HepG2 (cell line): Measurements from ENCODE around the gene ZNF519.

Experiments used
- BRCA1 ChIP-seq: sonication (generic); formaldehyde crosslinking; IDR thresholded peaks from 2 replicates; pipeline ENCODE4 v1.4.0; 2020; ENCODE audit warnings: missing genetic modification reagents
- JUN ChIP-seq: sonication (generic); formaldehyde crosslinking; IDR thresholded peaks from 2 replicates; pipeline ENCODE4 v1.4.0; 2020; ENCODE audit warnings: mild to moderate bottlenecking, missing genetic modification reagents
- RNF2 ChIP-seq: fragments of 450-650 bp; conservative IDR thresholded peaks from 2 replicates; pipeline ENCODE4 v1.6.1; 2016; ENCODE audit warnings: low read depth
- SIN3A ChIP-seq: IDR thresholded peaks from 2 replicates; pipeline ENCODE4 v1.6.1; 2011; ENCODE audit warnings: low read depth, mild to moderate bottlenecking, control low read depth, low read length, borderline replicate concordance
- SRF ChIP-seq: IDR thresholded peaks from 2 replicates; pipeline ENCODE4 v1.6.1; 2011; ENCODE audit warnings: mild to moderate bottlenecking, low read depth, low read length, moderate library complexity
- TMF1 ChIP-seq: sonication (generic); formaldehyde crosslinking; IDR thresholded peaks from 2 replicates; pipeline ENCODE4 v1.8.1; 2022; ENCODE audit warnings: low read depth, missing genetic modification reagents
- ZFP41 ChIP-seq: sonication (generic); formaldehyde crosslinking; IDR thresholded peaks from 2 replicates; pipeline ENCODE4 v1.4.0; 2020; ENCODE audit warnings: mild to moderate bottlenecking, missing genetic modification reagents, borderline replicate concordance
- TF ChIP-seq, protein P1 (sequence below): sonication (generic); formaldehyde crosslinking; IDR thresholded peaks from 2 replicates; pipeline ENCODE4 v1.5.0; 2020; ENCODE audit warnings: mild to moderate bottlenecking, missing genetic modification reagents, moderate library complexity
- TF ChIP-seq, protein P2 (sequence below), 2 experiments: sonication (generic) in 1 of 2; formaldehyde crosslinking in 1 of 2; IDR thresholded peaks; 2 replicates each; pipeline versions ENCODE4 v1.5.1 to v1.6.1; 2011 to 2020; ENCODE audit warnings: borderline replicate concordance in 1 of 2, low read depth in 1 of 2, low read length in 1 of 2, mild to moderate bottlenecking in 1 of 2, missing genetic modification reagents in 1 of 2, moderate library complexity in 1 of 2

DNA sequence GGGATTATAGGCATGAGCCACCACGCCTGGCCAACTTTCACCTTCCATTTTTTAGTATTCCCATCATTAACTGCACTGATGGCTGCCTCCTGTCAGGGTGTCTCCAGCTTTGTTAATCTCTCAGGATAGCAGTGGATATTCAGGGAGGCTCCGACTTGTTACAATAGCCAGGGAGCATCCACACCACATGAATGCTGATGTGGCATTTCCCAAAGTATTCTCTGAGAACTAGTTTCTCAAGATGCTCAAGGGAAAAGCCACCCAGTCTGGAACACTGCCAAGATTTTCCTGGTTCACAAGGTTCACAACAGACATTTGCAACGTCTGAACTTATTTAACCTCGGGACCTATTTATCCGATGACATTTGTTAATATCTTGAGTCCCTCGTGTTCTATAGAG lies 33.8 kb downstream of the ZNF519 start:
- no peak for TF ChIP-seq BRCA1
- no peak for TF ChIP-seq SIN3A
- TF ChIP-seq, protein P1, sequence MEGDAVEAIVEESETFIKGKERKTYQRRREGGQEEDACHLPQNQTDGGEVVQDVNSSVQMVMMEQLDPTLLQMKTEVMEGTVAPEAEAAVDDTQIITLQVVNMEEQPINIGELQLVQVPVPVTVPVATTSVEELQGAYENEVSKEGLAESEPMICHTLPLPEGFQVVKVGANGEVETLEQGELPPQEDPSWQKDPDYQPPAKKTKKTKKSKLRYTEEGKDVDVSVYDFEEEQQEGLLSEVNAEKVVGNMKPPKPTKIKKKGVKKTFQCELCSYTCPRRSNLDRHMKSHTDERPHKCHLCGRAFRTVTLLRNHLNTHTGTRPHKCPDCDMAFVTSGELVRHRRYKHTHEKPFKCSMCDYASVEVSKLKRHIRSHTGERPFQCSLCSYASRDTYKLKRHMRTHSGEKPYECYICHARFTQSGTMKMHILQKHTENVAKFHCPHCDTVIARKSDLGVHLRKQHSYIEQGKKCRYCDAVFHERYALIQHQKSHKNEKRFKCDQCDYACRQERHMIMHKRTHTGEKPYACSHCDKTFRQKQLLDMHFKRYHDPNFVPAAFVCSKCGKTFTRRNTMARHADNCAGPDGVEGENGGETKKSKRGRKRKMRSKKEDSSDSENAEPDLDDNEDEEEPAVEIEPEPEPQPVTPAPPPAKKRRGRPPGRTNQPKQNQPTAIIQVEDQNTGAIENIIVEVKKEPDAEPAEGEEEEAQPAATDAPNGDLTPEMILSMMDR (CRISPR knock-in tag), result no peak
- TF ChIP-seq SRF, result no peak
- TF ChIP-seq TMF1 (CRISPR knock-in tag), result no peak
- TF ChIP-seq ZFP41, result no peak
- TF ChIP-seq, protein P2, sequence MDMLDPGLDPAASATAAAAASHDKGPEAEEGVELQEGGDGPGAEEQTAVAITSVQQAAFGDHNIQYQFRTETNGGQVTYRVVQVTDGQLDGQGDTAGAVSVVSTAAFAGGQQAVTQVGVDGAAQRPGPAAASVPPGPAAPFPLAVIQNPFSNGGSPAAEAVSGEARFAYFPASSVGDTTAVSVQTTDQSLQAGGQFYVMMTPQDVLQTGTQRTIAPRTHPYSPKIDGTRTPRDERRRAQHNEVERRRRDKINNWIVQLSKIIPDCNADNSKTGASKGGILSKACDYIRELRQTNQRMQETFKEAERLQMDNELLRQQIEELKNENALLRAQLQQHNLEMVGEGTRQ (IDR thresholded peaks at IDR 0.05; ENCODE audit: low read depth, low read length), result no peak
- TF ChIP-seq, protein P2 (CRISPR knock-in tag; IDR thresholded peaks at IDR 0.05; ENCODE audit: borderline replicate concordance), result no peak
- no peak for TF ChIP-seq JUN (CRISPR knock-in tag)
- no peak for TF ChIP-seq RNF2
